H9 (cell line): ENCODE measurements around the gene C13orf42. TPM values are rescaled to one million over a fixed set of nuclear protein-coding genes. Genes with fewer than 3 reads are reported as not detected.
A peak's percentile ranks its signal among the peaks of the same experiment; 100 is the strongest.

Source experiments
- DNase-seq: peaks from one replicate; pipeline ENCODE4 v3.0.0-alpha.2; 2017
- H2AFZ ChIP-seq: one replicate; pipeline ENCODE4 v1.6.1; 2013; ENCODE audit warnings: mild to moderate bottlenecking, low read length, control low read depth, moderate library complexity
- H2AK5ac ChIP-seq: 2 replicates; pipeline ENCODE4 v1.6.1; 2013; ENCODE audit warnings: low read length, control low read depth, mixed read lengths; ENCODE audit not compliant: insufficient read length
- H2BK120ac ChIP-seq: one replicate; pipeline ENCODE4 v1.6.1; 2013; ENCODE audit warnings: low read depth, mild to moderate bottlenecking, low read length, control low read depth, inconsistent platforms; ENCODE audit not compliant: poor library complexity, severe bottlenecking
- H2BK12ac ChIP-seq: 2 replicates; pipeline ENCODE4 v1.6.1; 2013; ENCODE audit warnings: low read length, control low read depth, mixed read lengths, low read depth; ENCODE audit not compliant: insufficient read length
- H2BK15ac ChIP-seq: 2 replicates; pipeline ENCODE4 v1.6.1; 2013; ENCODE audit warnings: low read depth, low read length, control low read depth
- H2BK20ac ChIP-seq: one replicate; pipeline ENCODE4 v1.6.1; 2013; ENCODE audit warnings: low read depth, mild to moderate bottlenecking, low read length, control low read depth, inconsistent platforms; ENCODE audit not compliant: poor library complexity, severe bottlenecking
- H2BK5ac ChIP-seq: 2 replicates; pipeline ENCODE4 v1.6.1; 2013; ENCODE audit warnings: low read length, control low read depth, mixed read lengths; ENCODE audit not compliant: insufficient read length
- H3K14ac ChIP-seq: 2 replicates; pipeline ENCODE4 v1.6.1; 2013; ENCODE audit warnings: low read length, control low read depth; ENCODE audit not compliant: insufficient read depth
- H3K18ac ChIP-seq: 2 replicates; pipeline ENCODE4 v1.6.1; 2013; ENCODE audit warnings: low read depth, mild to moderate bottlenecking, mixed read lengths, low read length, control low read depth; ENCODE audit not compliant: insufficient read length
- H3K23ac ChIP-seq: 2 replicates; pipeline ENCODE4 v1.6.1; 2013; ENCODE audit warnings: low read length, control low read depth, mixed read lengths, low read depth; ENCODE audit not compliant: insufficient read length
- H3K23me2 ChIP-seq: 2 replicates; pipeline ENCODE4 v1.6.1; 2013; ENCODE audit warnings: low read depth, mild to moderate bottlenecking, mixed read lengths, low read length, control low read depth; ENCODE audit not compliant: insufficient read length, poor library complexity, severe bottlenecking
- H3K27ac ChIP-seq: 2 replicates; pipeline ENCODE4 v1.5.1; 2013; ENCODE audit warnings: low read length, control low read depth, mixed read lengths, low read depth; ENCODE audit not compliant: insufficient read length
- H3K27me3 ChIP-seq: 2 replicates; pipeline ENCODE4 v1.6.1; 2013; ENCODE audit warnings: low read length, control low read depth, inconsistent platforms; ENCODE audit not compliant: insufficient read depth
- H3K4ac ChIP-seq: 2 replicates; pipeline ENCODE4 v1.6.1; 2013; ENCODE audit warnings: low read depth, mild to moderate bottlenecking, control low read depth, inconsistent platforms, low read length, moderate library complexity
- H3K4me1 ChIP-seq: 2 replicates; pipeline ENCODE4 v1.6.1; 2013; ENCODE audit warnings: low read length, control low read depth, inconsistent platforms; ENCODE audit not compliant: insufficient read depth
- H3K4me2 ChIP-seq: 2 replicates; pipeline ENCODE4 v1.6.1; 2013; ENCODE audit warnings: low read length, control low read depth, mixed read lengths; ENCODE audit not compliant: insufficient read length, insufficient read depth
- H3K56ac ChIP-seq: 2 replicates; pipeline ENCODE4 v1.6.1; 2013; ENCODE audit warnings: low read depth, mild to moderate bottlenecking, mixed read lengths, low read length, control low read depth; ENCODE audit not compliant: insufficient read length
- H3K79me1 ChIP-seq: 2 replicates; pipeline ENCODE4 v1.6.1; 2013; ENCODE audit warnings: low read depth, mild to moderate bottlenecking, moderate library complexity, low read length, control low read depth, inconsistent platforms; ENCODE audit not compliant: insufficient read depth, poor library complexity, severe bottlenecking
- H3K79me2 ChIP-seq: 2 replicates; pipeline ENCODE4 v1.6.1; 2013; ENCODE audit warnings: low read length, control low read depth, inconsistent platforms; ENCODE audit not compliant: insufficient read depth
- H3K9ac ChIP-seq: 2 replicates; pipeline ENCODE4 v1.6.1; 2013; ENCODE audit warnings: low read length, control low read depth, mixed read lengths; ENCODE audit not compliant: insufficient read length; ENCODE audit errors: extremely low read depth
- H3K9me3 ChIP-seq: one replicate; pipeline ENCODE4 v1.6.1; 2013; ENCODE audit warnings: low read depth, low read length, inconsistent platforms; ENCODE audit not compliant: control insufficient read depth
- H3T11ph ChIP-seq: one replicate; pipeline ENCODE4 v1.6.1; 2013; ENCODE audit warnings: mild to moderate bottlenecking, low read length, control low read depth, inconsistent platforms
- H4K20me1 ChIP-seq: one replicate; pipeline ENCODE4 v1.6.1; 2013; ENCODE audit not compliant: control insufficient read depth, insufficient read length, insufficient read depth
- H4K5ac ChIP-seq: 2 replicates; pipeline ENCODE4 v1.6.1; 2013; ENCODE audit warnings: low read depth, mild to moderate bottlenecking, mixed read lengths, low read length, control low read depth; ENCODE audit not compliant: insufficient read length
- H4K8ac ChIP-seq: replicated peaks from 2 replicates; pipeline ENCODE4 v1.6.1; 2013; ENCODE audit warnings: low read length, control low read depth, mixed read lengths, low read depth; ENCODE audit not compliant: insufficient read length
- H4K91ac ChIP-seq: 2 replicates; pipeline ENCODE4 v1.6.1; 2013; ENCODE audit warnings: low read depth, mild to moderate bottlenecking, moderate library complexity, mixed read lengths, low read length, control low read depth; ENCODE audit not compliant: insufficient read length
- H3K27ac Mint-ChIP-seq, 3 experiments: 2 replicates in 2 of 3; 3 replicates in 1 of 3; pipeline ENCODE4 v1.8.0; 2020 to 2021; ENCODE audit warnings: mixed read lengths in 3 of 3, mild to moderate bottlenecking in 1 of 3, moderate library complexity in 1 of 3
- H3K27me3 Mint-ChIP-seq: 2 replicates; pipeline ENCODE4 v1.8.0; 2021; ENCODE audit warnings: low read depth, mild to moderate bottlenecking, moderate library complexity, mixed read lengths
- H3K36me3 Mint-ChIP-seq, 3 experiments: 2 replicates in 2 of 3; 3 replicates in 1 of 3; pipeline ENCODE4 v1.8.0; 2020 to 2021; ENCODE audit warnings: low read depth in 3 of 3, mixed read lengths in 3 of 3; ENCODE audit not compliant: insufficient read depth in 1 of 3
- H3K4me1 Mint-ChIP-seq, 2 experiments: 2 replicates each; pipeline ENCODE4 v1.8.0; 2020; ENCODE audit warnings: mixed read lengths in 2 of 2
- H3K4me3 Mint-ChIP-seq, 2 experiments: 2 replicates in 1 of 2; 3 replicates in 1 of 2; pipeline ENCODE4 v1.8.0; 2020 to 2021; ENCODE audit warnings: mild to moderate bottlenecking in 2 of 2, mixed read lengths in 2 of 2, moderate library complexity in 1 of 2
- H3K9me3 Mint-ChIP-seq, 2 experiments: 2 replicates in 1 of 2; 3 replicates in 1 of 2; pipeline ENCODE4 v1.8.0; 2020; ENCODE audit warnings: mild to moderate bottlenecking in 2 of 2, mixed read lengths in 2 of 2, moderate library complexity in 1 of 2
- WGBS: extraction: QIAGEN DNeasy Blood & Tissue Kit; methylation state at CpG from one replicate; pipeline ENCODE4 v1.1.7; 2013; ENCODE audit warnings: missing lambda C conversion rate, low lambda C conversion rate, mixed read lengths; ENCODE audit not compliant: insufficient read length; ENCODE audit errors: extremely low coverage; 5-methylcytosine and 5-hydroxymethylcytosine counted together
- total RNA-seq: library from RNA; stranded (reverse); gene quantifications from 2 replicates; pipeline ENCODE4 v1.2.1, GENCODE V29; 2021
- TF ChIP-seq, protein P1 (sequence below): fragments of 200-600 bp; sonication (generic); conservative IDR thresholded peaks from 3 replicates; pipeline ENCODE4 v1.8.0; 2021; ENCODE audit warnings: antibody characterized with exemption, mild to moderate bottlenecking

Gene C13orf42
- total RNA-seq, 1 experiment from 2014 or later: 16.5 TPM

DNA sequence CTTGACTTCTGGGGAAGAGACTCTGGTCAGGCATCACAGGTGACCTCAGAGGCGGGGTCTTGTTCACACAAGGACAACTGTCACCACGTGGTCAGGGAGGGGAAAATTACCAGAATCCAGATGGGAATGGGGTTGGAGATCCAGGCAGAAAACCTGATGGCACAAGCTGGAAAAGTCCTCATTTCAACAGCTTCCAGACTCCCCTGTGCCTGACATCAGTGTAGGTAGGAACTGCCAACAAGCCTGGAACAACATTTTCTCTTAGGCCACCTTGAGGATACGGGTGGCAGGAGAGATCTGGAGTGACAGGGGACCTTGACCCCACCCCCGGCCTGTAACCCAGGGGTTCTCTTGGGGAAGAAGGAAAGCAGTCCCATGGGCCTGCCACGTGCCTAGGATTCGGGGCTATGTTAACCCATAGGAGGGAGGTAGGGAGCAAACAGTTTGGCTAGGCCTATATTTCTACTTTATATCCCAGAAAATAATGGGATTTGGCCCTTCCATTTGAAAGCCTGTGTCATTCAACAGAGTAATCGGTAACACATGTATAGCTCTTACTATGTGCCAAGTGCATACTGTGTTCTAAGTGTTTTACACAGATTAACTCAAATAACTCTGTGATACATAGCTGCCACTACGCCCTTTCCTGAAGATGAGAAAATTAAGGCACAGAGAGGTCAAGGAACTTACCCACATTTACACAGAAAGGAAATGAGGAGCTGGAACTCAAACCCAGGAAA is 44.9 kb upstream of the C13orf42 start:
- H3K9me3 ChIP-seq: no peaks in the 10 kb centered on the region
- no peak overlapping the region for H2AFZ ChIP-seq
- H4K5ac ChIP-seq: no peak overlapping the region
- peaks cover 11 to 21% (median 12%) of the 10 kb centered on the region in 3 experiments for H3K36me3 Mint-ChIP-seq
- no peak overlapping the region for H3K56ac ChIP-seq
- H3K9me3 Mint-ChIP-seq: peaks cover 2% of the 10 kb centered on the region in 2 experiments; a peak in 3 of 5 replicates
- no peak overlapping the region for H3K18ac ChIP-seq
- H2AK5ac ChIP-seq: no peak overlapping the region
- no peak overlapping the region for H4K91ac ChIP-seq
- no peak overlapping the region for H2BK12ac ChIP-seq
- H3K4ac ChIP-seq: no peak overlapping the region
- no peak overlapping the region for H3K23ac ChIP-seq
- H3K23me2 ChIP-seq: no peaks in the 10 kb centered on the region
- H2BK5ac ChIP-seq: no peak overlapping the region
- no peak overlapping the region for H3K27ac ChIP-seq
- no peak overlapping the region for H2BK20ac ChIP-seq
- H3K27me3 ChIP-seq: no peaks in the 10 kb centered on the region
- whole genome bisulfite sequencing: no CpG with 5 or more reads among the region's 8 CpGs
- no peaks in the 10 kb centered on the region for H4K20me1 ChIP-seq
- H3K4me1 Mint-ChIP-seq: peaks cover 62 to 72% of the 10 kb centered on the region in 2 experiments
- no peak overlapping the region for H2BK120ac ChIP-seq
- TF ChIP-seq, protein P1, sequence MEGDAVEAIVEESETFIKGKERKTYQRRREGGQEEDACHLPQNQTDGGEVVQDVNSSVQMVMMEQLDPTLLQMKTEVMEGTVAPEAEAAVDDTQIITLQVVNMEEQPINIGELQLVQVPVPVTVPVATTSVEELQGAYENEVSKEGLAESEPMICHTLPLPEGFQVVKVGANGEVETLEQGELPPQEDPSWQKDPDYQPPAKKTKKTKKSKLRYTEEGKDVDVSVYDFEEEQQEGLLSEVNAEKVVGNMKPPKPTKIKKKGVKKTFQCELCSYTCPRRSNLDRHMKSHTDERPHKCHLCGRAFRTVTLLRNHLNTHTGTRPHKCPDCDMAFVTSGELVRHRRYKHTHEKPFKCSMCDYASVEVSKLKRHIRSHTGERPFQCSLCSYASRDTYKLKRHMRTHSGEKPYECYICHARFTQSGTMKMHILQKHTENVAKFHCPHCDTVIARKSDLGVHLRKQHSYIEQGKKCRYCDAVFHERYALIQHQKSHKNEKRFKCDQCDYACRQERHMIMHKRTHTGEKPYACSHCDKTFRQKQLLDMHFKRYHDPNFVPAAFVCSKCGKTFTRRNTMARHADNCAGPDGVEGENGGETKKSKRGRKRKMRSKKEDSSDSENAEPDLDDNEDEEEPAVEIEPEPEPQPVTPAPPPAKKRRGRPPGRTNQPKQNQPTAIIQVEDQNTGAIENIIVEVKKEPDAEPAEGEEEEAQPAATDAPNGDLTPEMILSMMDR: no peak
- no peak overlapping the region for H3T11ph ChIP-seq
- DNase-seq: no peak
- no peak overlapping the region for H3K9ac ChIP-seq
- H3K14ac ChIP-seq: no peak overlapping the region
- H2BK15ac ChIP-seq: no peak overlapping the region
- peak overlapping the region in 2 of 3 experiments; percentile 9 to 79; a peak in 3 of 7 replicates for H3K27ac Mint-ChIP-seq
- H3K4me2 ChIP-seq: no peak overlapping the region
- no peaks in the 10 kb centered on the region; the same call in 1 of the 2 replicates for H3K27me3 Mint-ChIP-seq
- H3K4me1 ChIP-seq: peaks cover 29% of the 10 kb centered on the region
- no peak overlapping the region for H3K4me3 Mint-ChIP-seq
- no peak overlapping the region for H4K8ac ChIP-seq
- no peaks in the 10 kb centered on the region for H3K79me1 ChIP-seq
- no peaks in the 10 kb centered on the region for H3K79me2 ChIP-seq
